GM19438 (cell line): ENCODE measurements around the gene POLH.
"Not testable (repeated sequence)": the region's sequence is repeated elsewhere in the genome, so short reads cannot be mapped to it uniquely, and the experiment has no call there.

Experiments used
- ATAC-seq: cut with Tn5 transposase; IDR thresholded peaks from one replicate; pipeline ENCODE4 v1.9.1; 2021; ENCODE audit warnings: low read depth; ENCODE audit not compliant: unreplicated experiment

Gene POLH

DNA sequence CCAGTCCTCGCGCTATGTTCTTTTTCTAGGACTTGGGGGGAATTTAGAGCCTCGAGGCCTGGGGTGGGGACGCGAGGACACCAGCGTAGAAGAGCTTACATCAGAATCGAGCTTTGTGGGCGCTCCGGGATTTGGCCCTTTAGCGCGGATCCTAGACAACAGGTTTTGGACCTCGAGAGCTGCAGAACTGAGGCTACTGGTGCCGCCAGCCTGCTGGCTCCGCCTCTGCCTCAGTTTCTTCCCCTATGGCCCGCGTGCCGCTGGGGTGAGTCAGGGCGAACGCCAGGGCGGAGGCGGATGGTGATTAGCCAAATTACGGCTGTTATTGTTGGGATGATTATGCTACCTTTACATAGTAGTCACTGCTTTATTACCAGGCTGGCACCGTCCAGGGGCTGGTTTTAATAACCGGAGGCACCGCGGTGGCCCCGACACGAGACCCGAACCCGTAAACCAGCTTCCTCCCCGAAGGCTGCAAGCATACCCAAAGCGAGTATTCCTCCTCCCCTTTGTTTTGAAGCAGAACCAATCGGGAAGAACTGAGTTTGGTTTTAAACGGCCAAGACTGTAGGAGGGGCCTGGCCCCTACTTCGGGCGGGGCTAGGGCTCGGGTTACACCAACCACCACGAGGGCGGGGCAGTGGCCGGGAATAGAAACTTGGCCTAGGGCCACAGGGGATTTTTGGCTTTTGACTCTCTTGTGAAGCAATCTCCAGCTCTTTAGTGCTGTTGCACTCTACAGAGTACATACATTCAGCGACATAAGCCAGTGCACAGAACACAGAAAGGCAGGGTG, 53.7 kb downstream of the POLH start:
- peak; percentile 67 for ATAC-seq

DNA sequence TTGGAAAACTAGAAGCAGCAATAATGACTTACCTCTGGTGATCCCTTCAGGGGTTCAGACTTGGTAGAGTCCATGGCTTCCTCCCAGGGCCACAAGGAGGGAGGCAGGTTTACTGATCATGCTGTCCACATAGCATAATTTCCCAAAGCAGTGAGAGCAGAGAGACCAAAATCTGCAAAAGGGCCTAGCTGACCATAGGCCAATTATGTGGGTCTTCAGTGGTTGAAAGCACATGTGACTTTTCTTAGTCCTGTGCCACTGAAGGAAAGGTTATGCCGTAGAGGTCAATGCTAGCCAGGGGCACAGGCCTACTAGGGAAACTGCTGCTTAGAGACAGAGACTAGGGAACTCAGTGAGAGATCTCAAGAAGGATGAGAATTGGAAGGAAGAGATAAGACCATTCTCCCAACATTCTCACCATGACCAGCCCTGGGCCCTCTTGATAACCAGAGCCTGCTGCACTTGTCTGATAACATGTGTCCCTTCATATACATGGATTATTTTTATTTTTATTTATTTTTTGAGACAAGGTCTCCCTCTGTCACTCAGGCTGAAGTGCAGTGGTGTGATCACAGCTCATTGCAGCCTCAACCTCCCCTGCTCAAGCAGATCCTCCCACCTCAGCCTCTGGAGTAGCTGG, 55.1 kb downstream of the POLH start:
- ATAC-seq: no peak

DNA sequence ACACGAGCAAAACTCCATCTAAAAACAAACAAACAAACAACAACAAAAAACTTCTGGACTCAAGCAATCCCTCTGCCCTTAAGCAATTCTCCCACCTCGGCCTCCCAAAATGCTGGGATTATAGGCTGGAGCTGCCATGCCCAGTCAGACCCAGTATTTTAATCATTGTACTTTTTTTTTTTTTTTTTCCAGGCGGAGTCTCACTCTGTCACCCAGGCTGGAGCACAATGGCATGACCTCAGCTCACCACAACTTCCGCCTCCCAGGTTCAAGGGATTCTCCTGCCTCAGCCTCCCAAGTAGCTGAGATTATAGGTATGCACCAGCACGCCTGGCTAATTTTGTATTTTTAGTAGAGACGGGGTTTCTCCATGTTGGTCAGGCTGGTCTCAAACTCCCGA, 57.0 kb downstream of the POLH start:
- ATAC-seq: not testable (repeated sequence)

DNA sequence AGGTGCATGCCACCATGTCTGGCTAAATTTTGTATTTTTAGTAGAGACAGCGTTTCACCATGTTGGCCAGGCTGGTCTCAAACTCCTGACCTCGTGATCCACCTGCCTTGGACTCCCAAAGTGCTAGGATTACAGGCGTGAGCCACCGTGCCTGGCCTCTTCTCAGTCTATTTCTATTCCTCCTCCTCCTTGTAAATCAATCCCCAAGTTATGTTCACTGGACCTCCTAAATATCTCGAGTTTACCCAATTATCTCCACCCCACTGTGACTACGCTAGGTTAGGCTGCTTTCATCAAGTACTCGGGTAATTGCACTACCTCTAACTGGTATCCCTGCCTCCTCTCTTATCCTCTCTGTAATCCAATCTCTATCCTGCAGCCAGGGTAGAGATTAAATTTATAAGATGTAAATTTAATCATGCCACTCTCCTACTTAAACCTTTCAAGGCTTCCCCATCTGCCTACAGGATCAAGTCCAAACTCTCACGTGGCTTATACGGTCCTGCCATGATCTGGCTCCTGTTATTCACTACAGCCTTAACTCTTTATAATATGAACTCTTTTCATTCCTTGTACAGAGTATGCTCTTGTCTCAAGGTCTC, 58.8 kb downstream of the POLH start:
- no peak for ATAC-seq

DNA sequence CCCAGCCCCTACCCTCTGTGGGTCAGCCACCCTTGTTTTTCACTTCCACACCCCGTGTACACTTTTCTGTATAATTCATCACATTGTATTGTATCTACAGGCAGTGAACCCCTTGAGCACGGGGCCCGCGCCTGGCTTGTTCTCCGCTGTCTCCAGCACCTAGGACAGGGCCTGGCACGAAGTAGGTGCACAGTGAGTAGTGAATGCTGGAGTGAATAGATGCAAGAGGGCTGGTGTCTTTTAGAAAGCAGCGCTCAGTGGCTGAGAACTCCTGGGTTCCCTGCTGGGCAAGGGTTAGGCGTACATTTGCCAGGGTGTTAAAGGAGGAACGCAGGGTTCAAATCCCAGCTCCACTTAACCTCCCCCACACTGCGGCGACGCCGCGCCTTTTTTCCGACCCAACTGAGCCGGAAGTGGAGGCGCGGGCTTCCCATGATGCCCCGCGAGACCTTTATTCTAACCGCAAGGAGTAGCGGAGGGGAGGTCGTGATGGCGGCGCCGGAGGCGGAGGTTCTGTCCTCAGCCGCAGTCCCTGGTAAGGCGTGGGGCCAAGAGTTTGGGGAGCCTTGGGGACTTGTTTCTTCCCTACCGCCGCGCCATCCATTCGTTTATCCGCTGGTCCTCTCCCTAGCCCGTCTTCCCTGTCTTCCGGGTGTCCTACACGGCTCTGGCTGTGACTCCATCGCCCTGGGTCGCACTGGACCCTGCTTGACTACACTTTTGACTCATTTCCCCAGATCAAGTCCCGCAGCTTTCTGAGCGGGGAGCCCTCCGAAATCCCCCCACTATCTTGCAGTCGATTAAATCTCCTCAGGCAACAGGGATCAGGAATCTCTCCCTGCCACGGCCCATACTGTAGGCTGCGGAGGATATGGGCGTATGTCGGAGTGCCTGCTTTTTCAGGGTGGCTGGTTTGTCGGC, 59.7 kb downstream of the POLH start, which contains the start of gene MAD2L1BP:
TSS of gene MAD2L1BP (plus strand) at position 454 of the 921 bp plus-strand sequence. CDS start at position 490, 36 bp downstream.
- ATAC-seq: peak; percentile 88

DNA sequence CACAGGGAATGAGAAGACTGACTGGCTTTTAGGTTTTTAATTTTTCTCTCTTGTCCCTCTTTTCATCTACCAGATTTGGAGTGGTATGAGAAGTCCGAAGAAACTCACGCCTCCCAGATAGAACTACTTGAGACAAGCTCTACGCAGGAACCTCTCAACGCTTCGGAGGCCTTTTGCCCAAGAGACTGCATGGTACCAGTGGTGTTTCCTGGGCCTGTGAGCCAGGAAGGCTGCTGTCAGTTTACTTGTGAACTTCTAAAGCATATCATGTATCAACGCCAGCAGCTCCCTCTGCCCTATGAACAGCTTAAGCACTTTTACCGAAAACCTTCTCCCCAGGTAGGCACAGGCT, 60.3 kb downstream of the POLH start:
- peak; percentile 5 for ATAC-seq

DNA sequence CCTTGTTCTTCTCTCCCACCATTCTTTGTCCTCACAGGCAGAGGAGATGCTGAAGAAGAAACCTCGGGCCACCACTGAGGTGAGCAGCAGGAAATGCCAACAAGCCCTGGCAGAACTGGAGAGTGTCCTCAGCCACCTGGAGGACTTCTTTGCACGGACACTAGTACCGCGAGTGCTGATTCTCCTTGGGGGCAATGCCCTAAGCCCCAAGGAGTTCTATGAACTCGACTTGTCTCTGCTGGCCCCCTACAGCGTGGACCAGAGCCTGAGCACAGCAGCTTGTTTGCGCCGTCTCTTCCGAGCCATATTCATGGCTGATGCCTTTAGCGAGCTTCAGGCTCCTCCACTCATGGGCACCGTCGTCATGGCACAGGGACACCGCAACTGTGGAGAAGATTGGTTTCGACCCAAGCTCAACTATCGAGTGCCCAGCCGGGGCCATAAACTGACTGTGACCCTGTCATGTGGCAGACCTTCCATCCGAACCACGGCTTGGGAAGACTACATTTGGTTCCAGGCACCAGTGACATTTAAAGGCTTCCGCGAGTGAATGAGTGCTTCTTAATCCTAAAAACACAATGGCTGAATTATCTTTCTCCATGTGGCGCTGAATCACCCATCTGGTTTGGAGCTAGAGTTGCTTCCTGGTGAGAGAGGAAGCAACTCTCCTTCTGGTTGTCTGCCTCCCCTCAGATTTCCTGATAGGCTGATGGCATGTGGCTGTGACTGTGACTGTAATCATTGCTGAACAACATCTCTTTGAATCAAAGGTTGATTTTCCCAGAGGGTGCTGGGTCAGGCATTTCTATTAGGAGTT, 64.2 kb downstream of the POLH start:
- no peak for ATAC-seq

DNA sequence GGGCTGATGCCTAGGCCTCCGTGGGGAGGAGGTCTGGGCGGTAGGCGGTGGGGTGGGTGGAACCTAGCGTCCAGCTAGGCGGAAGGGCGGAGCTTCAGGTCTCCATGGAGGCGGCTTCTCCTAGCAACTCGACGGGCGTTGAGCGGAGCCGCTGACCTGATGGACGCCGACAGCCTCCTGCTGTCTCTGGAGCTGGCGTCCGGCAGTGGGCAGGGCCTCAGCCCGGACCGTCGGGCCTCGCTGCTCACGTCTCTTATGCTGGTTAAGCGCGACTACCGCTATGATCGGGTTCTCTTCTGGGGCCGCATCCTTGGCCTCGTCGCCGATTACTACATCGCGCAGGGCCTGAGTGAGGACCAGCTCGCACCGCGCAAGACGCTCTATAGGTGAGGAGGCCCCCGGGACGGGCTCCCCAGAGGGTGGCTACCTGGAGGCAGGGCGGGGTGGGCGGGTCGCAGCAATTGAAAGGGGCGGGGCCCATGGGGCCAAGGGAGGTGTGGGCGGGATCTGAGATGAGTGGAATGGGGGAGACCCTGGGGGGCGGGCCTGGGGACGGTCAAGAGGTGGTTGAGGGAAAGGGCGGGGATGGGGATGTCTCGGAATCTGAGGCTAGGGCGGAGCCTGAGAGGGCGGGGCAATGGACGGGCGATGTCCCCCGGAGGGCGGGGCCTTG, 69.1 kb downstream of the POLH start, which contains the start of gene RSPH9:
TSS of gene RSPH9 (plus strand) at position 97 of the 673 bp plus-strand sequence. CDS start at position 160, 63 bp downstream.
- ATAC-seq: peak; percentile 86

DNA sequence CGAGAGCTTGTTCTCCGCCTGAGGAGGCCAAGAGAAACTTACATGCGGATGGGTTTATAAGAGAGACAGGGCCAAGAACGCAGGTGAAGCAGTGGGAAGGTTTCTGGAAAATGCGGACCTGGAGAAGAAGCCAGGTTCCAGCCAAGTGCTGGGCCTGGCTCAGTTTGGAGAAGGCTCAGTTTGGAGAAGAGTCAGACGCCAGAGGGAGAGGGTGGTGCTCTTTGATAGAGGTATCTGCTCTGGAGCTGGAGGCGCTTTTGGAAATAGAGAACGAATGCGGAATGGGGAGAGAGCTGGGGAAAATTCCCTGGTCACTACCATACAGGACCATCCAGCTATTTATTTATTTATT, 69.6 kb downstream of the POLH start:
- ATAC-seq: no peak

DNA sequence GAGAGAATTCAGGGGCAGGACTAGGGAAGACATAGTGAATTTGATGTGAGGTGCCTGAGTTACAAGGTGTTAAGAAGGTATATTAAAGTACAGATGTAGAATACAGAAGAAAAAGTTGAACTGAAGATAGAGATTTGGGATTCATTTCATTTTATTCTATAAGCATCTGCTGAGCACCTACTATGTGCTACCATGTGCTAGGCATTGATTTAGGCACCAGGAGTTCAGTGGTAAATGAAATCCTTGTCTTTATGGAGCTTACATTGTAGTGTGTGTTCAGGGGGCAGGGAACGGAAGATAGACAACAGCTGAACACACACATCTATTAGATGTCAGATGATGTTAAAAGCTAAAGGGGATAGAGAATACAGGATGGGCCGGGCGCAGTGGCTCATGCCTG, 71.6 kb downstream of the POLH start:
- ATAC-seq: no peak

DNA sequence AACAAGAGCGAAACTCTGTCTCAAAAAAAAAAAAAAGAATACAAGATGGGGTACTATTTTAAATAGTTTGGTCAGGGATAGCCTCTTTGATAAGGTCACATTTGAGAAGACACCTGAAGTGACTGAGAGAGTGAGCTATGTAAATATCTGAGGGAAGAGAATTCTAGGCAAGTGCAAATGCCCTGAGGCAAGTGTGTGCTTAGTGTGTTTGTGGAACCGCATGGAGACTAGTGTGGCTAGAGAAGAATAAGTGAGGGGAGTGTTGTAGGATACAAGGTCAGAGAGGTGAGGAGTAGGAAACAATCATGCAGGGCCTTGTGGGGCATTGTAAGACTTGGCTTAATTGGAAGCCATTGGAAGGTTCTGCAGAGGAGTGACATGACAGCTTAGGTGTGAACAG, 72.3 kb downstream of the POLH start:
- ATAC-seq: no peak

DNA sequence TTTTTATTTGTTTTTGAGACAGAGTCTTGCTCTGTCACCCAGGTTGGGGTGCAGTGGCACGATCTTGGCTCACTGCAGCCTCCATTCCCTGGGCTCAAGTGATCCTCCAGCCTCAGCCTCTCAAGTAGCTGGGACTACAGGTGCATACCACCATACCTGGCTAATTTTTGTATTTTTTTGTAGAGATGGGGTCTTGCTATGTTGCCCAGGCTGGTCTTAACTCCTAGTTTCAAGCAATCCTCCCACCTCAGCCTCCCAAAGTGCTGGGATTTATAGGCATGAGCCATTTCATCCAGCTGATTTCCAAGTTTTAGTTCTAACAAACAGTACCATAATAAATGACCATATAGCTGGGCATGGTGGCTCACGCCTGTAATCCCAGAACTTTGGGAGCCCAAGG, 76.8 kb downstream of the POLH start:
- ATAC-seq: not testable (repeated sequence)

DNA sequence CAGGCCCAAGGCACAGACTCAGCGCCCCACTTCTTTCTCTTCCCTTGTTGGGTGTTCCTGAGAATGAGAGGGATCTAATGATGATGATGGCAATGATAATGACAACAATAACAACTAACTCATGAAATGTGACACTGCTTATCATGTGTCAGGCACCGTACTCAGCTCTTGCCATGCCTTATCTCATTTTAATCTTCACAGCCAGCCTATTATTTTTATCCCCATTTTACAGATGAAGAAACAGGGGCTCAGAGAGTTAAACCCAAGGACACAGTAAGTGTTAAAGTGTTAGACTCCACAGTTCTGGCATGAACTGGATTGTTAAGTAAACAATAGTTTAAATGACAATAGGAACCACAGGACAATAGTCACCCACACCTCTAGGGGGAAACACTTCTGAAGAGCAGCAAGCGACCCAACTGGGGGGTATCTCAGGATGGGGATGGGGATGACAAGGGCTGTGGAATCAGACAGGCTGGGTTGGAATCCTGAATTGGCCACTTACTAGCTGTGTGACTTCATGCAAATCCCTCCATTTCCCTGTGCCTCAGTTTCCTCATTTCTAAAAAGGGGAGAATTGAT, 81.3 kb downstream of the POLH start:
- no peak for ATAC-seq

DNA sequence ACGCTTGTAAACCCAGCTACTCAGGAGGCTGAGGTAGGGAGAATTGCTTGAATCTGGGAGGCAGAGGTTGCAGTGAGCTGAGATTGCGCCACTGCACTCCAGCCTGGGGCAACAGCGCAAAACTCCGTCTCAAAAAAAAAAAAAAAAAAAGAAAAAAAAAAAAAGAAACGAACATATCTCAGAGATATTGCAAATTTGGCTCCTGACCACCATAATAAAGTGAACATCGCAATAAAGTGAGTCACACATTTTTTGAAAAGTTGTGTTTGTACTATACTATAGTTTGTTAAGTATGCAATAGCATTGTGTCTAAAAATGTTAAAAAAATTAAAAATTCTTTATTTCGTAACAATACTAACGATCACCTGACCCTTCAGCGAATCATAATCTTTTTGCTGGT, 82.2 kb downstream of the POLH start:
- no peak for ATAC-seq

DNA sequence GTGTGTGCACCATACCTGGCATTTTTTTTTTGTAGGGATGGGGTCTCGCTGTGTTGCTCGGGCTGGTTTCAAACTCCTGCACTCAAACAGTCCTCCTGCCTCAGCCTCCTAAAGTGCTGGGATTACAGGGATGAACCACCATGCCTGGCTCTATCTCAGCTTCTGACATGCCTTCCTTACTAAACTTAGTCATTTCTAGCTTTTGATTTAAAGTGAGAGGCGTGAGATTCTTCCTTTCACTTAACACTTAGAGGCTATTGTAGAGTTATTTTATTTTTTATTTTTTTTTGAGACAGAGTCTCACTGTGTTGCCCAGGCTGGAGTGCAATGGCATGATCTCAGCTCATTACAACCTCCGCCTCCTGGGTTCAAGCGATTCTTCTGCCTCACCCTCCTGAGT, 87.0 kb downstream of the POLH start:
- ATAC-seq: not testable (repeated sequence)
